BLaER1 treated with 17β-estradiol and CSF1 and Interleukin-3, amounts not matched to agents 10 nM and 100 nM (cell line): Measurements from ENCODE around the gene ATG10.
"Not testable (repeated sequence)": the region's sequence is repeated elsewhere in the genome, so short reads cannot be mapped to it uniquely, and the experiment has no call there.

Source experiments
- H3K27ac ChIP-seq, 11 experiments: shearing (Covaris generic); formaldehyde crosslinking; 2 replicates each; pipeline ENCODE4 v1.8.1; 2022
- H3K27me3 ChIP-seq, 11 experiments: shearing (Covaris generic); formaldehyde crosslinking; 2 replicates each; pipeline ENCODE4 v1.8.1; 2022
- H3K36me3 ChIP-seq, 11 experiments: shearing (Covaris generic); formaldehyde crosslinking; 2 replicates each; pipeline ENCODE4 v1.8.1; 2022
- H3K4me1 ChIP-seq, 10 experiments: shearing (Covaris generic); formaldehyde crosslinking; 2 replicates each; pipeline ENCODE4 v1.8.1; 2022
- H3K4me2 ChIP-seq, 11 experiments: shearing (Covaris generic); formaldehyde crosslinking; 2 replicates each; pipeline ENCODE4 v1.8.1; 2022
- H3K4me3 ChIP-seq, 10 experiments: shearing (Covaris generic); formaldehyde crosslinking; 2 replicates each; pipeline ENCODE4 v1.8.1; 2022
- H3K9ac ChIP-seq, 11 experiments: shearing (Covaris generic); formaldehyde crosslinking; 2 replicates each; pipeline ENCODE4 v1.8.1; 2022
- H3K9me3 ChIP-seq, 11 experiments: shearing (Covaris generic); formaldehyde crosslinking; replicated peaks in 1 of 11; 2 replicates each; pipeline ENCODE4 v1.8.1; 2022
- H4K20me1 ChIP-seq, 11 experiments: shearing (Covaris generic); formaldehyde crosslinking; 2 replicates each; pipeline ENCODE4 v1.8.1; 2022
- Cebpa-rat ChIP-seq, 11 experiments: shearing (Covaris generic); IDR thresholded peaks; 2 replicates each; pipeline ENCODE4 v1.8.1; 2022

ATG10 gene

GRCh38 chr5:82023644-82024043, 51.8 kb downstream of the ATG10 start:
- H3K9me3 ChIP-seq: no peaks in the 10 kb centered on the region
- no peaks in the 10 kb centered on the region for H3K27me3 ChIP-seq
- H3K27ac ChIP-seq: no peak overlapping the region
- H3K4me3 ChIP-seq: no peak overlapping the region
- H3K4me2 ChIP-seq: no peak overlapping the region
- no peaks in the 10 kb centered on the region for H4K20me1 ChIP-seq
- peaks cover 0 to 8% (median 0%) of the 10 kb centered on the region in 10 experiments; a peak in 3 of 20 replicates for H3K4me1 ChIP-seq
- peaks cover 0 to 10% (median 0%) of the 10 kb centered on the region in 11 experiments; a peak in 1 of 22 replicates for H3K36me3 ChIP-seq
- no peak for TF ChIP-seq Cebpa-rat (IDR thresholded peaks at IDR 0.05)
- H3K9ac ChIP-seq: no peak overlapping the region

GRCh38 chr5:82031220-82032119, 59.6 kb downstream of the ATG10 start:
- no peak for TF ChIP-seq Cebpa-rat (IDR thresholded peaks at IDR 0.05)

GRCh38 chr5:82042894-82043293, 71.1 kb downstream of the ATG10 start:
- not testable (repeated sequence) for H3K27me3 ChIP-seq, H3K9ac ChIP-seq, H3K4me2 ChIP-seq, H3K27ac ChIP-seq, H4K20me1 ChIP-seq
- H3K4me3 ChIP-seq: peak overlapping the region in 3 of 10 experiments; percentile 15 to 21 (median 15); a peak in 2 of 20 replicates
- H3K36me3 ChIP-seq: peaks cover 12 to 37% (median 26%) of the 10 kb centered on the region in 11 experiments; a peak in 20 of 22 replicates
- H3K4me1 ChIP-seq: peaks cover 0 to 19% (median 0%) of the 10 kb centered on the region in 10 experiments; a peak in 6 of 20 replicates
- peaks cover 31 to 78% (median 53%) of the 10 kb centered on the region in 11 experiments for H3K9me3 ChIP-seq

More at GRCh38 chr5:82031220-82032119, 59.6 kb downstream of the ATG10 start:
- H3K36me3 ChIP-seq: peaks cover 0 to 9% (median 0%) of the 10 kb centered on the region in 11 experiments; a peak in 2 of 22 replicates
- H3K27ac ChIP-seq: no peak overlapping the region
- no peak overlapping the region for H3K4me3 ChIP-seq
- peaks cover 4 to 14% (median 7%) of the 10 kb centered on the region in 11 experiments; a peak in 16 of 22 replicates for H3K9me3 ChIP-seq
- no peaks in the 10 kb centered on the region for H3K27me3 ChIP-seq
- H3K4me1 ChIP-seq: no peaks in the 10 kb centered on the region
- H4K20me1 ChIP-seq: no peaks in the 10 kb centered on the region
- H3K9ac ChIP-seq: no peak overlapping the region
- H3K4me2 ChIP-seq: no peak overlapping the region

GRCh38 chr5:82044010-82044409, 72.2 kb downstream of the ATG10 start:
- TF ChIP-seq Cebpa-rat (IDR thresholded peaks at IDR 0.05): no peak
- no peak overlapping the region for H3K27ac ChIP-seq
- no peak overlapping the region for H3K4me3 ChIP-seq
- no peak overlapping the region for H3K4me2 ChIP-seq
- peaks cover 12 to 36% (median 20%) of the 10 kb centered on the region in 11 experiments; a peak in 20 of 22 replicates for H3K36me3 ChIP-seq
- no peaks in the 10 kb centered on the region for H4K20me1 ChIP-seq
- H3K4me1 ChIP-seq: peaks cover 0 to 19% (median 0%) of the 10 kb centered on the region in 10 experiments; a peak in 6 of 20 replicates
- H3K9me3 ChIP-seq: peaks cover 23 to 67% (median 42%) of the 10 kb centered on the region in 11 experiments
- H3K9ac ChIP-seq: no peak overlapping the region
- H3K27me3 ChIP-seq: no peaks in the 10 kb centered on the region

GRCh38 chr5:82045554-82046275, 73.9 kb downstream of the ATG10 start:
- H3K36me3 ChIP-seq: peaks cover 12 to 36% (median 20%) of the 10 kb centered on the region in 11 experiments; a peak in 20 of 22 replicates
- no peak overlapping the region for H3K4me2 ChIP-seq
- no peaks in the 10 kb centered on the region for H4K20me1 ChIP-seq
- peaks cover 20 to 57% (median 41%) of the 10 kb centered on the region in 11 experiments for H3K9me3 ChIP-seq
- H3K9ac ChIP-seq: no peak overlapping the region
- peaks cover 0 to 19% (median 0%) of the 10 kb centered on the region in 10 experiments; a peak in 6 of 20 replicates for H3K4me1 ChIP-seq
- no peak overlapping the region for H3K27ac ChIP-seq
- no peaks in the 10 kb centered on the region for H3K27me3 ChIP-seq
- no peak overlapping the region for H3K4me3 ChIP-seq
- TF ChIP-seq Cebpa-rat (IDR thresholded peaks at IDR 0.05): no peak

GRCh38 chr5:82046276-82046647, 74.4 kb downstream of the ATG10 start:
- Histone ChIP-seq H3K9ac (no peak overlapping the region), H3K4me3 (no peak overlapping the region), H4K20me1 (no peaks in the 10 kb centered on the region), H3K9me3 (peaks cover 20 to 53% (median 39%) of the 10 kb centered on the region in 11 experiments), H3K36me3 (peaks cover 12 to 36% (median 20%) of the 10 kb centered on the region in 11 experiments; a peak in 20 of 22 replicates), H3K27ac (no peak overlapping the region), H3K4me1 (peaks cover 0 to 19% (median 0%) of the 10 kb centered on the region in 10 experiments; a peak in 6 of 20 replicates), H3K27me3 (no peaks in the 10 kb centered on the region), H3K4me2 (no peak overlapping the region)
- TF ChIP-seq Cebpa-rat (IDR thresholded peaks at IDR 0.05): no peak

- no peak overlapping the region for H3K4me3 ChIP-seq
- H3K4me1 ChIP-seq: no peaks in the 10 kb centered on the region
- no peak for TF ChIP-seq Cebpa-rat (IDR thresholded peaks at IDR 0.05)
- no peak overlapping the region for H3K9ac ChIP-seq
- H3K9me3 ChIP-seq: peaks cover 6 to 16% (median 11%) of the 10 kb centered on the region in 11 experiments
- no peaks in the 10 kb centered on the region for H4K20me1 ChIP-seq
- H3K27me3 ChIP-seq: no peaks in the 10 kb centered on the region
- H3K27ac ChIP-seq: no peak overlapping the region
- H3K4me2 ChIP-seq: no peak overlapping the region
- peaks cover 0 to 6% (median 0%) of the 10 kb centered on the region in 11 experiments; a peak in 6 of 22 replicates for H3K36me3 ChIP-seq
Measured at GRCh38 chr5:82050955-82051354, 79.1 kb downstream of the ATG10 start.

GRCh38 chr5:82054004-82054710, 82.3 kb downstream of the ATG10 start:
- no peaks in the 10 kb centered on the region for H3K27me3 ChIP-seq

More at GRCh38 chr5:82054004-82054710, 82.3 kb downstream of the ATG10 start:
- no peaks in the 10 kb centered on the region for H3K9me3 ChIP-seq
- H3K4me1 ChIP-seq: no peaks in the 10 kb centered on the region
- H3K4me3 ChIP-seq: no peak overlapping the region
- H3K4me2 ChIP-seq: no peak overlapping the region
- no peaks in the 10 kb centered on the region; a peak in 2 of 22 replicates for H3K36me3 ChIP-seq
- H3K27ac ChIP-seq: no peak overlapping the region
- H3K9ac ChIP-seq: no peak overlapping the region
- no peak for TF ChIP-seq Cebpa-rat (IDR thresholded peaks at IDR 0.05)
- H4K20me1 ChIP-seq: no peaks in the 10 kb centered on the region
